GM10266 (cell line): ENCODE results near the gene UBE2K.
"Not testable (repeated sequence)": the region's sequence is repeated elsewhere in the genome, so short reads cannot be mapped to it uniquely, and the experiment has no call there.

Experiments
- DNase-seq: peaks from one replicate; pipeline ENCODE4 v3.0.0; 2012; ENCODE audit errors: extremely low spot score
- TF ChIP-seq, protein P1 (sequence below): IDR thresholded peaks from 2 replicates; pipeline ENCODE4 v1.5.1; 2012; ENCODE audit warnings: mild to moderate bottlenecking, low read depth; ENCODE audit not compliant: control insufficient read depth, insufficient read depth; ENCODE audit errors: missing control alignments

The UBE2K gene

DNA sequence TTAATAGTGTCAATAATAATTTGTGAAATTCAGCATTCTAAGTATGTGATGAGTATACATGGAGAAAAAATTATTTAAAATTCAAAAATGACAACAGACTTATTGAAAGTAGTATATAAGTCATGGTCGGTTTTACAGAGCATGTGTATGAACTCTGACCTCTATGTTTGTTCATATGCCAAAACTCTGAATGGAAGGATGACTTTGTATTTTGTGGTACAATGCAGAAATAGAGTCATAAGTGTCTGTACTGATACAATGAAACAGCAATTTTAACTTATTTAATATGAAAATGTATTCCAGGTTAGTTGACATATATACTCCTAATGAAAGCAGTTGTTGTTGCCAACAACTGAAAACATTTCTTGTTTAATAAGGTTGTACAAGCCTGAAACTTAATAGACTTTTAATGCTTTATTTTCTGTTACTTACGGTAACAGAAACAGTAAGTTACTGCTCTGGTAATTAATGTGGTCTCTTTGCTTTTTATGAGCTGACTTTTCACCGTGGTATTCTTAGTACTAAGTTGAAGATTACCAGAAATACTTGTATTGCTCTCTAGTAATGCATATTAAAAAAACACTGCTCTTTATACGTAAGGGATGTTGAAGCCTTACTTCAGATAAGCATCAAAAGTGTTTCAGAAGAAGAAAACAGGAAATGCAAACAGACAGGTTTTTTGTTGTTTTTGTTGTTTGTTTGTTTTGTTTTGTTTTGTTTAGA, 1.9 kb downstream of the UBE2K start:
- no peak for DNase-seq
- TF ChIP-seq, protein P1, sequence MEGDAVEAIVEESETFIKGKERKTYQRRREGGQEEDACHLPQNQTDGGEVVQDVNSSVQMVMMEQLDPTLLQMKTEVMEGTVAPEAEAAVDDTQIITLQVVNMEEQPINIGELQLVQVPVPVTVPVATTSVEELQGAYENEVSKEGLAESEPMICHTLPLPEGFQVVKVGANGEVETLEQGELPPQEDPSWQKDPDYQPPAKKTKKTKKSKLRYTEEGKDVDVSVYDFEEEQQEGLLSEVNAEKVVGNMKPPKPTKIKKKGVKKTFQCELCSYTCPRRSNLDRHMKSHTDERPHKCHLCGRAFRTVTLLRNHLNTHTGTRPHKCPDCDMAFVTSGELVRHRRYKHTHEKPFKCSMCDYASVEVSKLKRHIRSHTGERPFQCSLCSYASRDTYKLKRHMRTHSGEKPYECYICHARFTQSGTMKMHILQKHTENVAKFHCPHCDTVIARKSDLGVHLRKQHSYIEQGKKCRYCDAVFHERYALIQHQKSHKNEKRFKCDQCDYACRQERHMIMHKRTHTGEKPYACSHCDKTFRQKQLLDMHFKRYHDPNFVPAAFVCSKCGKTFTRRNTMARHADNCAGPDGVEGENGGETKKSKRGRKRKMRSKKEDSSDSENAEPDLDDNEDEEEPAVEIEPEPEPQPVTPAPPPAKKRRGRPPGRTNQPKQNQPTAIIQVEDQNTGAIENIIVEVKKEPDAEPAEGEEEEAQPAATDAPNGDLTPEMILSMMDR: no peak

DNA sequence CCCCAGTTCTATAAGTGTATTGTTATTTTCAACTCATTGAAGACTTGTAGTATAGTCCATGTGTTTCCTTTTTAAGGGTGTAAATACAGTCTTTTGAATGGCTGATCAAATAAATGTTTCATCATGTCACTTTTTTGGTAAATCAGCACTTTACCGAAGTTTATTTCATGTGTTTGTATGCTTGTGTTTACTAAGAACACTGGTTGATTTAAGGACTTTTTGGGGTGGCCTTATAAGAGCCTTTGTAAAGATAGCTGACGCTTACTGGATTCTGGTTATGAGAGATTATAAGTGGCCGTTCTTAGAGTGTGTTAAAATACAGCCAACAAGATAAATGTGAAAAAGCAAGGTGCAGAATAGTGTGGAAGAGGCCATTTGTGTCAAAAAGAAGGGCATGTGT, 2.6 kb downstream of the UBE2K start:
- TF ChIP-seq, protein P1: no peak

DNA sequence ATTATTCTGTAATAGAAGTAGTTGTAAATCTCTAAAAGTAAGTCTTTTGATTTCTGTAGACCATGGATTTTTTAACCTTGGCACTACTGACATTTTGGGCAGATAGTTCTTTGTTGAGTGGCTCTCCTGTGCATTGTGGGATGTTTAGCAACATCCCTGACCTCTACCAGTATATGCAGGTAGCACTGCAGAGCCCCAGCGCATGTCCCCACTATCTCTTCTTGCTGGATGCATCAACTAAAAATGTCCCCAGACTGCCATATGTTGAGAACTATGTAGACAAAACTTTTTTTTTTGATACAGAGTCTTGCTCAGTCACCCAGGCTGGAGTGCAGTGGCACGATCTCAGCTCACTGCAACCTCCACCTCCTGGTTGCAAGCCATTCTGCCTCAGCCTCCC, 4.8 kb downstream of the UBE2K start:
- TF ChIP-seq, protein P1: no peak
- no peak for DNase-seq

More for the DNA sequence above, 2.6 kb downstream of the UBE2K start:
- no peak for DNase-seq

DNA sequence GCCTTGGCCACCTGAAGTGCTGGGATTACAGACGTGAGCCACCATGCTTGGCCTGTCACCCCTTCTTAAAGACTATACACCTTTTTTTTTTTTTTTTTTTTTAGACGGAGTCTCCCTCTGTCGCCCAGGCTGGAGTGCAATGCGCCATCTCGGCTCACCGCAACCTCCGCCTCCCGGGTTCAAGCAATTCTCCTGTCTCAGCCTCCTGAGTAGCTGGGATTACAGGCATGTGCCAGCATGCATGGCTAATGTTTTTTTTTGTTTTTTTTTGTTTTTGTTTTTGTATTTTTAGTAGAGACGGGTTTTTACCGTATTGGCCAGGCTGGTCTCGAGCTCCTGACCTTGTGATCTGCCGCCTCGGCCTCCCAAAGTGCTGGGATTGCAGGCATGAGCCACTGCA, 6.9 kb downstream of the UBE2K start:
- DNase-seq: not testable (repeated sequence)

DNA sequence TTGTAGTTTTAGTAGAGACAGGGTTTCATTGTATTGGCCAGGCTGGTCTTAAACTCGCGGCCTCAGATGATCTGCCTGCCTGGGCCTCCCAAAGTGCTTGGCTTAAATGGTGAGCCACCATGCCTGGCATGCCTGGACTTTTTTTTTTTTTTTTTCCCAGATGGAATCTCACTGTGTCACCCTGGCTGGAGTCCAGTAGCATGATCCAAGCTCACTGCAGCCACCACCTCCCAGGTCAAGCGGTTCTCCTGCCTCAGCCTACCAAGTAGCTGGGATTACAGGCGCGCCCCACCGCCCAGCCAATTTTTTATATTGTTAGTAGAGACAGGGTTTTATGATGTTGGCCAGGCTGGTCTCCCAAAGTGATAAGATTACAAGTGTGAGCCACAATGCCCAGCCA, 8.4 kb downstream of the UBE2K start:
- no peak for DNase-seq
- TF ChIP-seq, protein P1: no peak

DNA sequence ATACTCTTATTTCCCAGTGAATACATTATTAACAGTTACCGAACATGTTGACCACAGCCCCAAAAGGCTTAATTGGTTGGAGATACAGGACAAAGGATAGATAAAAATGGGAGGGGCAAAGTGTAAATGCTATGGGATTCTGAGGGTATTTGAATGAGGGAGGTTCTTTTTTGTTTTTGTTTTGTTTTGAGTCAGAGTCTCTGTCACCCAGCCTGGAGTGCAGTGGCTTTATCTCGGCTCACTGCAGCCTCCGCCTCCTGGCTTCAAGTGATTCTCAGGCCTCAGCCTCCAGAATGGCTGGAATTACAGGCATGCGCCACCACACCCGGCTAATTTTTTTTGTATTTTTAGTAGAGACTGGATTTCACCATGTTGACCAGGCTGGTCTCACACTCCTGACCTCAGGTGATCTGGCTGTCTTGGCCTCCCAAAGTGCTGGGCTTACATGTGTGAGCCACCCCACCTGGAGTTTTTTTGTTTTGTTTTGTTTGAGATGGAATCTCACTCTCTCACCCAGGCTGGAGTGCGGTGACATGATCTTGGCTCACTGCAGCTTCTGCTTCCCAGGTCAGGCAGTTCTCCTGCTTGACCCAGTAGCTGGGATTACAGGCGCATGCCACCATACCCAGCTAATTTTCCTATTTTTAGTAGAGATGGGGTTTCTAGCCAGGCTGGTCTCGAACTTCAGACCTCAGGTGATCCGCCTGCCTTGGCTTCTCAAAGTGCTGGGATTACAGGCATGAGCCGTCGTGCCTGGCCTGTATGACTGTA, 9.0 kb downstream of the UBE2K start:
- no peak for DNase-seq
- TF ChIP-seq, protein P1: no peak

DNA sequence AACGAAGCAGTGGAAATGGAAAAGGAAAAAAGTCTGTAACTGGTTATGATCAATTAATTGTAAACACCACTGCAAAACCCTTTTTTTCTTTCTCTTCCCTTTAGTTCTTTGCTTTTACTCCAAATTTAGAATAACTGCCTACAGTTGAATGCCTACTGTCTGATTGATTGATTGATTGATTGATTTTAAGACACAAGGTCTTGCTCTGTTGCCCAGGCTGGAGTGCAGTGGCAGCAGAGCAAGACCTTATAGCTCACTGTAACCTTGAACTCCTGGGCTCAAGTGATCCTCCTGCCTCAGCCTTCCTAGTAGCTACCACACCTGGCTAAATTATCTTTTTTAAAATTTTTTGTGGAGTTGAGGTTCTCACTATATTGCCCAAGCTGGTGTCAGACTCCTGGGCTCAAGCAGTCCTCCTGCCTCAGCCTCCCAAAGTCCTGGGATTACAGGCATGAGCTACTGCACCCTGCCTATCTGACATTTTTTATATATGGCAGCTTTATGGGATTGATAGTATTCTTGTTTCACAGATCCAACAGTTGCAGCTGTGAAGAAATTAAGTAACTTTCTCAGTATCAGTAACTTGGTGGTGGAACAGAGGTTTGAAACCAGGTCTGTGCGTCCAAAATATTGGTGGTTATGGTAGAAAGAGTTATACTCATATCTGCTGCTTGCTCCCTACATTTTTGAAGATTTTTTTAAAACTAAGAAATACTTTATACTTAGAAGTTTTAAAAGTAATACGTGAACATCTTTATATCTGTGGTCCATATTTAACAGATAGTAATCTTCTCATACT, 12.4 kb downstream of the UBE2K start:
- no peak for DNase-seq
- TF ChIP-seq, protein P1: no peak
